HG02571 (cell line): ENCODE data around the gene RET.
A peak's percentile ranks its signal among the peaks of the same experiment; 100 is the strongest.

Experiments used
- ATAC-seq: cut with Tn5 transposase; IDR thresholded peaks from one replicate; pipeline ENCODE4 v1.9.1; 2021; ENCODE audit warnings: mild to moderate bottlenecking, moderate library complexity; ENCODE audit not compliant: unreplicated experiment

The RET gene

GRCh38 chr10:43105102-43105955 lies 28.5 kb downstream of the RET start:
- ATAC-seq = peak; percentile 73

- no peak for ATAC-seq
These were observed 29.0 kb downstream of the RET start for GRCh38 chr10:43105956-43106229.

- no peak for ATAC-seq
These were observed 29.6 kb downstream of the RET start for GRCh38 chr10:43106256-43107091.

- no peak for ATAC-seq
These were observed 32.1 kb downstream of the RET start for GRCh38 chr10:43108951-43109350.

GRCh38 chr10:43109671-43110249 lies 32.9 kb downstream of the RET start:
- no peak for ATAC-seq

- peak; percentile 71 for ATAC-seq
These were observed 33.6 kb downstream of the RET start for GRCh38 chr10:43110338-43111071.

GRCh38 chr10:43111101-43111500 lies 34.2 kb downstream of the RET start:
- ATAC-seq = no peak

- ATAC-seq = no peak
These were observed 35.2 kb downstream of the RET start for GRCh38 chr10:43111921-43112607.

GRCh38 chr10:43112608-43112961 lies 35.7 kb downstream of the RET start:
- no peak for ATAC-seq

- ATAC-seq = no peak
These were observed 36.6 kb downstream of the RET start for GRCh38 chr10:43113201-43114087.

- ATAC-seq = no peak
These were observed 37.3 kb downstream of the RET start for GRCh38 chr10:43114088-43114742.

GRCh38 chr10:43114743-43115611 lies 38.1 kb downstream of the RET start:
- ATAC-seq = no peak

- no peak for ATAC-seq
These were observed 39.2 kb downstream of the RET start for GRCh38 chr10:43115881-43116595.

- no peak for ATAC-seq
These were observed 39.7 kb downstream of the RET start for GRCh38 chr10:43116596-43116995.

GRCh38 chr10:43117031-43117776 lies 40.3 kb downstream of the RET start:
- ATAC-seq = no peak

GRCh38 chr10:43117777-43118583 lies 41.1 kb downstream of the RET start:
- ATAC-seq = no peak
